HT-29 (cell line): Measurements from ENCODE around the gene KDM2B. TPM values are rescaled to one million over a fixed set of nuclear protein-coding genes. Genes with fewer than 3 reads are reported as not detected.

ENCODE experiments used
- DNase-seq: peaks from one replicate; pipeline ENCODE4 v3.0.0-alpha.2; 2015; ENCODE audit warnings: low spot score
- total RNA-seq: library from RNA; depleted of rRNA; stranded (reverse); fragments of >200 nt; shearing (Covaris generic); gene quantifications from 2 replicates; pipeline ENCODE4 v1.2.3, GENCODE V29; 2014

The KDM2B gene
- total RNA-seq, 1 experiment from 2014 or later = 38.4 TPM

DNA sequence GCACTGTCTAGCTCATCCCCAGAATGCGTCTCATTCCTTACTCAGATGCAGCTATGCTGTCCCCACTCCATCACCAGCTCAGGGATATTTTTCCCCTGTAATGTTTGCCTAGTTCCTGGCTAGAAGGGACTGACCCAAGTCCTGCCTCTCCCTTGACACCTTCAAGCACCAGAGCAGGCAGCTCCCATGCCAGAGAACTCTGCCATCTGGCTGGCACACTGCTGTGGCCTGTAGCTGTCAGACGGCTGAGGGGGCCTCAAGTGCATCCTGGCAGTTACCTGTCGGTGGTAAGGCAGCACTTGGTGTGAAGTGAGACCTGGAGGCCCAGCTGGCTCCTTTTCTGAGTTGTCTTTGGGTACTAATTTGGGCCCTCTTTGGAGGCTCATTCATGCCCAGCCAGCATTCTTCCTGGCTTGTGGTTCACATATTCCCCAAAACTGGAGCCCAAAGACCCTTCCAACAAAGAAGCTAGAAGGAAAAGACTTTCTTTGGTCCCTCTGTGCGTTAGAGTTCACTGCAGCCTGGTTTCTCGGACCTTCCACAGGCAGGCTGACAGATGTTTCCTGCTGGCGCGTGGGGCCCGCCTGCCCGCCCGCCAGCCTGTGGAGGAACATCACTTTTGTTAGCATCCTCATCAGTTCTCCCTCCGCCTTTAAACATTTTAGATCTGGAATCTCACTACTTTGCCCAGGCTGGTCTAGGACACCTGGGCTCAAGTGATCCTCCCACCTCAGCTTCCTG is 147.9 kb downstream of the KDM2B start:
- no peak for DNase-seq

DNA sequence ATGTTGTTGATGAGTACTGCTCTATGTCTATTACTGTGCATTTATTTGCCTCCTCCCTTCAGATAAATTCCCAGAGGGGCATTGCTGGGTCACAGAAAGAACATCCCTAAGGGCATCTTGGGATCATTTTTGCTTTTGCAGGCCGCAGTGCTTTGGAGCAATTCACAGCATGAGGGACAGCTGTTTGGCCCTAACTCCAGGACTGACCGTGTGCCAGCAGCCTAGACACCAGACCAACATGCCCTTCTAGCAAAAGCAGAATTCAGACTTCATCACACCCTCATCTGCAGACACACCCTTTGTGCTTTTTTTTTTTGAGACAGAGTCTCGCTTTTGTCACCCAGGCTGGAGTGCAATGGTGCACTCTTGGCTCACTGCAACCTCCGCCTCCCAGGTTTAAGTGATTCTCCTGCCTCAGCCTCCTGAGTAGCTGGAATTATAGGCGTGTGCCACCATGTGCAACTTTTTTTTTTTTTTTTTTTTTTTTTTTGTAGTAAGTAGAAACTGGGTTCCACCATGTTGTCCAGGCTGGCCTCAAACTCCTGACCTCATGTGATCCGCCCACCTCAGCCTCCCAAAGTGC is 149.9 kb downstream of the KDM2B start:
- no peak for DNase-seq

DNA sequence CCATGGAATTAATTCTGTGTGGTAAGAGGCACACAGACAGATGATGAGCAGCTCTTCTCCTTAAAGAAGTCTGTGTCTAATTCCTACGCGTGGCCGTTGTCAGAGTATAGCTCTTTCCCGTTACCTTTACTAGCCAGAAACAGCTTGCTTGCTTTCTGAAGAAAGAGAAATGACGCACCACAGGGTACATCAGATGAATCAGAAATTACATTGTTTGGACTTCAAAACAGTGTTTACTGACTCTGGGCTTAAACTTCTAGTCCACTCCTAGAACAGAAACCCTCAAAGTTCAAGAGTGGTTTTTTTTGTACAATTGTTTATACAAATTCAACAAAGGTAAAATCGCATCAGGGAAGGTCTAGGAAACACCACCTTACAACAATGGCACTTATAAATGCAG is 151.9 kb downstream of the KDM2B start:
- no peak for DNase-seq

DNA sequence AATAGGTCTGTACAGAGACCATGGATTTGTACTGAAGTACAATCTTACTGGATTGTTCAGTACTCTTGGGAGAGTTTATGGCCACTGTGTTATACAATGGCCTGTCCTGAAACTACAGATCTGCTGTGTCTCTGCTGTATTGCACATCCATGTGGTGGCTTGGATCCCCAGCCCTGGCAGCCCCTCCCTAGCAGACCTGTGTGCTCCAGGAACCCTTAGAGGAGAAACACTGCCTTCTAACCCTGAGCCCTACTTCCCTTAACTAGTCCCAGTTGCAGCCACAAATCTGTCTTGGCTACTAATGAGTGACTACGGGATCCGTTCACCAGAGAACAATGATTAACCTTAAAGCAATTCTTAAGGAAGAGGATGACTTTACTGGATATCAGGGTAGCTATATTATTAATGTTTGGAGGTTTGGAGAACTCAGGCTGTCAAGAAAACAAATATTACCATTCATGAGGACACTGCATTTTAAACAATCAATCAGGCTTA is 153.2 kb downstream of the KDM2B start:
- no peak for DNase-seq

DNA sequence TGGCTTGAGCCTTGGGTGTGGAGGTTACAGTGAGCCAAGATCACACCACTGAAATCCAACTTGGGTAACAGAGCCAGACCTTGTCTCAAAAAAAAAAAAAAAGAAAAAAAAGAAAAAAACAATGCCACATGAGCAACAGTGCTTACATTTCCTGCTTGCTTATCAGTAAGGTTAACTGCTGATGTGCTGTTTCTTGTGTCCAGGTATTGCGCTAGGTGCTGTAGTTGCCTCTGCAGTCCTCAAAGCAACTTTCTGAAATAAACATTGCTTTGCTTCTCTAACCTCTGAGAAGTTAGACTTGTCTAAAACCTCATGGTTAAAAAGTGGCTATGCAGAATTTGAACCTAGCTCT is 156.2 kb downstream of the KDM2B start:
- no peak for DNase-seq

DNA sequence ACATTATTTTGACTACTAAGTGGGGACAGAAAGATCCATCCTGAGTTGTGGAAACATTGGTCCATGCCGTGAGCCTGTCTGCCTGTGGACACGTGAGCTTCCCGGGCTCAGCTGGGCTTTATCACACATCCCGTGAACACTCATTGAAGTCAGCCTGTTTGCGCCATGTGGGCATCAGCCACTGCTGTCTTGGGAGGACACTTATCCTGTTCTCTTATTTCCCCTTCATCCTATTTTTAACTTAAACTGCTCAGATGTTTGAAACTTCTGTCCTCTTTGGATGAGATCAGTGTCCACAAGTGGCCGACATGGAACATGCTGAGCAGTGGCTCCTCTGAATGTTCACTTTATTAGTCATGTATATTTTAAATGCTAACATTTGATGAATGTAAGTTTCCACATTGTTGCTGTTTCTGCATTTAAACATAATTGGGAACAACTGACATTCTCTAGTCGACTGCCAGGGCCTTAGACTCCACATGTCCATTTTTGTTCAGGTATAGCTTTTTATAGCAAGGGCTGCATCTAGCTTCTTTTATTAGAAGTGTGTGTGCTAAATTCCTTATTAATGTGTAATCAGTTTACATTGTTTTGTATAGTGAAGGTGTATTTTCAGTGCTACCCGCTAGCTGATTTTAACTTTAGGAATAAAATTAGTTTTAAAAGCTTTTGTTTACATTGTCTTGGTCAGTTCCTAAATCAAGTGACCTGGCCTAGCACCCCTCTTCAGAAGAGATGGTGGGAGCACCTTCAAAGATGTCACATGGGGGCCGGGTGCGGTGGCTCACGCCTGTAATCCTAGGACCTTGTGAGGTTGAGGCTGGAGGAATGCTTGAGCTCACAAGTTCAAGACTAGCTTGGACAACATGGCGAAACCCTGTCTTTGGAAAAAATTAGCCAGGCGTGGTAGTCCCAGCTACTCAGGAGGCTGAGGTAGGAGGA is 156.9 kb downstream of the KDM2B start:
- DNase-seq = no peak

DNA sequence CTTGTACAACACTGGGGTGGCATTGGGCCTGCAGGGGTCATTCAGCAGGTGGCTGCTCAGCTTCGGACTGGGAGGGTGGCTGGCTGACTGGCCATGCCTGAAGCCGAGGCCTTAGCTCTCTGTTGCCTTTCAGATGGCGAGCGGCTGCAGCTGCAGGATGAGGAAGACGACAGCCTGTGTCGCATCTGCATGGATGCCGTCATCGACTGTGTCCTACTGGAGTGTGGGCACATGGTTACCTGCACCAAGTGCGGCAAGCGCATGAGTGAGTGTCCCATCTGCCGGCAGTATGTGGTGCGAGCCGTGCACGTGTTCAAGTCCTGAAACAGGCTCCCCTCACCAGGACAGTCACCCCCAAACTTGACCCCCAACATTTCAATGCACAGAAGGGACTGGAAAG is 157.6 kb downstream of the KDM2B start:
- no peak for DNase-seq

DNA sequence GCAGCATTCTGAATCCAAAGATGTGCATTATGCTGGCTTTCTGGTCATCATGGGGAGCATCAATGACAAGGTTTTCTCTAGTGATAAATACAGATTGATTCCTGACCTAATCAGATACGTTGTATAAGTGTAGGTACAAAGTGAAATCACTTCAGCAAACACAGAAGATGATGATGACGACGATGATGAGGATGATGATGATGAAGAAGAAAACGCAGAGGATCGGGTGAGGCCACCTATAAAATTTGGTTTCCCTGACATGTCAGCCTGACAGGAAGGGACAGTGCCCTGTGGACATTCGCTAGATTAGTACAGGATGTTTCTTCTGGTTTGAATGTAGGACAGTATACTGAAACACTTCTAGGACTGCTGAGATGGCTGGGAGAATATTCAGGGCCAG is 160.7 kb downstream of the KDM2B start:
- no peak for DNase-seq

DNA sequence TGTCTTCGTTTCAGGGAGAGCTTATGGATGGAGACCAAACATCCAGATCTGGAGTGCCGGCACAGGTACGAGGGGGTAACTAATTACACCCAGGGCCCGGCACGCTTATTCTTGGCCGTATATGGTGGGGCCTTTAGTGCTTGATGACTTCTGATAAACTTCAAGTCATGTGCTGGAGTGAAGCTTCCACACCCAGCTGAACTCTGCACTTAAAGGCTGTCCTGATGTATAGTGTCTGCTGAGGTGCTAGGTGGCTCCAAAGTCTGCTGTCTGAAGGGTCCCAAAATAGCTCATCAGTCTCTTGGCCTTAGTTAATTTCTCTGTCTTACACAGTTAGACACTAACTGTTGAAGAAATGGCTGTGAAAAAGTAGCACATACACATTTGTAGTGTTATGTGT is 163.0 kb downstream of the KDM2B start:
- DNase-seq = no peak

DNA sequence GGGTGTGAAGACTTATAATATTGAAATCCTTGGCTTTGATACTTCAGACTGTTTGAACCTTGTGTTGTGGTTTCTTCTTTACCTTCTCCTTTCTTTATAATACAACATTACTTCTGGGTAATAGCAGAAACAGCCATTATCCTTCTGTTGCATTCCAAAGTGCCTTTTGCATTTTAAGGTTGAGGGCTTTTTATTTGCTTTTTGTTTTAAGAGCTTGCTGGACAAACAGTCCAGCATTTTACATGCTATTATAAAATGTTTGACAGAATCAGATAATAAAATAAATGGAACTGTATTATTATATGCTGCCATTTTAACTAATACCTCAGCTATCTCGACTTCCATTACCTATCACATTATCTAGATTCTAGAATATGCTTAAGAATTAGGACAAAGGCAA is 166.9 kb downstream of the KDM2B start:
- DNase-seq = no peak

DNA sequence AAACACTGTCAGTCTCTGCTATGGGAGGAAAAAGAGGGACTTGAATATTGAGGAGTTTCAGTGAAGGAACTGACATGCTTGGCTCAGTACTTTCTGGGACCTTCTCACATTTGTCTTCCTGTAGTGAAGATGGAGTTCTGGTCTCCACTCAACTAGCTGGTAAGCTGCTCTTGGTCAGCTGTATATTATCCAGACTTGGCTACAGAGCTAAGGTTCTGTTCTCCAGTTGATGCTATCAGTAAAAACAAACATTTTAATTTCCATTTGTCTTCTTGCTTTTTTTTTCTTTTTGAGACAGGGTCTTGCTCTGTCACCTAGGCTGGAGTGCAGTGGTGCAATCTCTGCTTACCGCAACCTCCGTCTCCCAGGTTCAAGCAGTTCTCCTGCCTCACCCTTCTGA is 175.6 kb downstream of the KDM2B start:
- no peak for DNase-seq

DNA sequence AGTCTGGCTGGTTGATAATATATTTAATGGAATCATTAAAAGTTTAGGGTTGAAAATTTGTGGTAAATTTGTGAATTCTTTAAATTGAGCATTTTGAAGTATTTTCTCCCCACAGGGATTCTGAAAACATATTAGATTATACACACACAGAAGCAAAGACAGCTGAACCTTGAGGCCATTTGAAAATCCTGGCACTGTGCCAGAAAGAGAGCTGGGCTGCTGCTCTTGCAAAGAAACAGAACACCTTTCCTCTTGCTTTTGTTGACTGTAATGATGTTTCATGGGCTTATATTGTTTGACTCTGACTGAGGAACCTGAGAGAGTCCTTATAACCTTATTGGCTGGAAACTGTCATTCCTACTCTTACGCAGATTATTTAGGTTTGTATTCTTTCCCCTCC is 176.1 kb downstream of the KDM2B start:
- DNase-seq = peak; percentile 36

DNA sequence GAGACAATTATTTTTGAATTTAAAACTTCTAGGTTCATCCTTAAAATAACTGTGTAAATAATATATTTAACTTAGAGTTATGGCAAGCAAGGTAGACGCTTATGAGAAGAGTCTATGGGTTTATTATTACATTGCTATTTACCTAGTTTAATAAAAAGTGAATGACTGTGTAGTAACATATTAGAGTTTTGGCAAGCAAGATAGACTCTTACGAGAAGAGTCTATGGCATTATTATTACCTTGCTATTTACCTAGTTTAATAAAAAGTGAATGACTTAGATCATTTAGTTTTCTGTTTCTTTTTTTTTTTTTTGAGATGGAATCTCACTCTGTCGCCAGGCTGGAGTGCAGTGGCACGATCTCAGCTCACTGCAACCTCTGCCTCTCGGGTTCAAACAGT is 177.1 kb downstream of the KDM2B start:
- DNase-seq = no peak

DNA sequence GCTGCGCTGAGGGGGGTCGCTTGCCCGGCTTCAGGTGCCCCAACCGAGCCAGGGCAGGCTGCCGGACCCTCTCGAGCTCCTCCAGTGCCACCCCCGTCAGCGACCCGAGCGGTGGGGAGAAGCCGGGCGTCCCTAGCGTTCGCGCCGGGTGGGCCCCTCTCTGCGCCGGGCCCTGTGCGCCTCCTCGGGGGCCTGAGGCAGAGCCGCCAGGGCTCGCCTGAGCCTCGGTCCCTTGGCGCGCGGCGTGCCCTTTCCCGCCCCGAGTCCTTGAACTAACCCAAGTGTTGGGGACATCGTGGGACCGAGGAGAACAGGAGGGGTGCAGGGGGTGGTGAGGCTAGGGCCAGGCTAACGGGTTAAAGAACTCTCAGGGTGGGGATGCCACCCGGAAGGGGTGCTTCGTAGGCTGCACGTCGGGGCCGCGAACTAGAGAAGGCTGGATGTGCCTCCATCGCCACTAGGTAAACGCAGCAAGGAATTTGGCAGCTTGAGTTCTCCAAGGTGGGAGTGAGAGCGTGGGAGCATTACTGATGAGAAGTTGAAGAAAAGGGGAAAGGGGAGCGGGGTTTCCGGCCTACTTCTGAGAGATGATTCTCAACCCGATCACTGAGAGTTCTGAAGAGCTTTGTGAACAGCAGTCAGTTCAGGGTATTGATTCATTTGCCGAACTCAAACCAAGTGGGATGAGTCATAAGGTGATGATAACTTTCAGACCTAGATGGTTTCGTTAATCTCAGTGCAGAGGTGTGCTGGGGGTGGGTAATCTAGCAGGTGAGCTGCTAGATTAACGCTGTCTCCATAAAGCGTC is 180.3 kb downstream of the KDM2B start:
- DNase-seq = peak; percentile 61

DNA sequence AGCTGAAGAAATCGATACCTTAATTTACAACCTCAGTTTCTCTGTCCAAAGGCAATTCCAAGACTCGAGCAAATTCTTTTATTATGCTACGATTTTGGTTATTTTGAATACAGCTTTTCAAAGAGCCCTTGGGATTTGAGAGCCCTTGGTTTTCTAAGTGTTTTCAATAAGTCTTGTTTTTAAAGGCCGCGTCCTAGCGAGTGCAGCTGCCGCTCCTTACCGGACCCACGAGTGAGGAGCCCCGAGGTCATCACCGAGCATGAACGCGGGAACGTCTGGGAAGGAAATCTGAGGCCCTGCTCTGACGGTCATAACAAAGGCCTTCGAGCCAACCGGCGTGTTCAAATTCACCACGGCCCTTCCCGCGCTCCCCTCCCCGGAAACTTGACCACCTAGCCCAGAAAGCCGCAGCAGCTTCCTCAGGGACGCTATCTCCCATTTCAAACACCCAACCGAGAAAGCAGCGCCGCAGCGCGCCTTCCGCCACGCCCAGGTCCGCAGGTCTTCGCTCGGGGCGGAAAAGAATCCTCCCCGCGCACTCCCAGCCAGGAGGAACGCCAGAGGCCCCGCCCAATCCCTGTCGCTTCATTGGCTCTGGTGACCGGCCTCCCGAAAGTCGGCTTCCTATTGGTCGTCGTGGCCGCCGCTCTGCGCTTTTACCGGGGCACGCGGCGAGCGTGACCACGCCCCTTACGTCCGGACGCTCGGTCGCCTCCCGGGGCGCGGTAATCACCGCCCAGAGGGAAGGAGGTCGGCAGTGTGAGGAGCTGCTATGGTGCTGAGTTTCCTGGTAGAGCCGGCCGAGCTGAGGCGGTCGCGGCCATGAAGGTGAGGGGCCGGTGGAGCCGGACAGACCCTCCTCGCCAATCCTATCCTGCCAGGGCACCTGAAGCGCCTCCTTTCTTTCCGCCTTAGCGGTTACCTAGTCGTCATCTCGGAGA is 181.2 kb downstream of the KDM2B start, which contains the start of gene RNF34:
Gene RNF34 (plus strand): TSS at position 728 of the 941 bp plus-strand sequence. CDS start 95 bp downstream, at position 823.
- peak; percentile 99 for DNase-seq

DNA sequence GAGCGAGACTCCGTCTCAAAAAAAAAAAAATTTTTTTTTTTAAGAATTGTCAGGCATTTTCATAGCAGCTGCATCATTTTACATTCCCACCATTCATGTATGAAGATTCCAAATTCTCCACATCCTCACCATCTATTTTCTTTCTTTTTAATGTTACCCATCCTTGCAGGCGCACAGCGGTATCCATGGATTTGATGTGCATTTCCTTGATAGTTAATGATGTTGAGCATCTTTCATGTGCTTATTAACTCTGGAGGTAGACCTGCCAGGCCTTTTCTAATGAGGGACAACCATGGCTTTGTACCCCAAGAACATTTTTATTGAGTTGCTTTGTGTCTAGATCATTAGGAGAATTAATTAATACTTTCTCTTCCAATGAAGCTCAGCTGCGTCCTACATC is 182.5 kb downstream of the KDM2B start:
- DNase-seq = no peak

DNA sequence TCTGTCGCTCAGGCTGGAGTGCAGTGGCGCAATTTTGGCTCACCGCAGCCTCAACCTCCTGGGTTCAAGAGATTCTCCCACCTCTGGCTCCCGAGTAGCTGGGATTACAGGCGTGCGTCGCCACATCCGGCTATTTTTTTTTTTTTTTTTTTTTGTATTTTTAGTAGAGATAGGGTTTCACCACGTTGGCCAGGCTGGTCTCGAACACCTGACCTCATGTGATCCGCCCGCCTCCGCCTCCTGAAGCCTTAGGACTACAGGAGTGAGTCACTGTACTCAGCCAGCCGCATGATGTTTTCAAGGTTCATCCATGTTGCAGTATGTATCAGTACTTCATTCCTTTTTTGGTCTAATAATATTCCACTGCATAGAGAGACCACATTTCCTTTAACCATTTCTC is 183.3 kb downstream of the KDM2B start:
- DNase-seq = no peak

DNA sequence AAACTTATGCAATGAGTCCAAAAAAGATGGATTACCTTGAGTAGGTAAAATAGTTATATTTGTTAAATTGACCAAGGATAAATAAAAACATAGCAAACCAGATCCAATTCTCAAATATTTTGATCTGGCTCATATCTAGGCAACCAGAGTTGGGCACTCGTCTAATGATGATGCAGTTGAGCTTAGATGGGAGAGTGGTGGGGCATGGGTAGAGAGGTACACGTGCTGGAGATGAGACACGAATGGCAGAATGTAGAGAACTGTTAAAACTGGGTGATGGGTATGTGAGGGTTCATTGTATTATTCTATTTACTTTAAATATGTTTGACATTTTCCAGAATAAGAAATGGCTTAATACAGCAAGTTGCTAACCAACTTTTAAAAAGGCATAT is 188.5 kb downstream of the KDM2B start:
- no peak for DNase-seq

DNA sequence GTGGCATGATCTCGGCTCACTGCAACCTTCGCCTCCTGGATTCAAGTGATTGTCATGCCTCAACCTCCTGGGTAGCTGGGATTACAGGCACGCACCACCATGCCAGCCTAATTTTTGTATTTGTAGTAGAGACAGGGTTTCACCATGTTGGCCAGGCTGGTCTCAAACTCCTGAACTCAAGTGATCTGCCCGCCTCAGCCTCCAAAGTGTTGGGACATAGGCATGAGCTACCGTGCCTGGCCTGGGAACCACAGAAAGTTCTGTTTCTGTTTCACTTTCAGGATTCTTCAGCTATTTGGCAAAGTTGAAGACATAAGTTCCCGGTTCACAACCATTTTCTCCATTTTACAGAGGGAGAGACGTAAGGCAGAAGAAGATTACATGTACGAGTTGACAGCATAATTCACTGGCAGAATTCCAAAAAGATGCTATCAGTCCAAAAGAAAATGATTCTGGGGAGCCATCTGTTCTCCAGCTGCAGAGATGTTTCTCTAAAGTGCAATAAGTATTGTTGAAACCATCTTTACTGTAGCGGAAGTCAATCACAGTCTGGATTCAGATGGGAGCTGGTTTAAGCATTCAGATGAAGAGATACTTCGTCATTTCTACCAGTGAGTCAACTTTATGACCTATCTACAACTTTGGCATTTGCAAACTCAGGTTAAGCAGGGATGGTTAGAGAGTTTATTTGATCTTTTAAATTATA is 189.1 kb downstream of the KDM2B start:
- no peak for DNase-seq

DNA sequence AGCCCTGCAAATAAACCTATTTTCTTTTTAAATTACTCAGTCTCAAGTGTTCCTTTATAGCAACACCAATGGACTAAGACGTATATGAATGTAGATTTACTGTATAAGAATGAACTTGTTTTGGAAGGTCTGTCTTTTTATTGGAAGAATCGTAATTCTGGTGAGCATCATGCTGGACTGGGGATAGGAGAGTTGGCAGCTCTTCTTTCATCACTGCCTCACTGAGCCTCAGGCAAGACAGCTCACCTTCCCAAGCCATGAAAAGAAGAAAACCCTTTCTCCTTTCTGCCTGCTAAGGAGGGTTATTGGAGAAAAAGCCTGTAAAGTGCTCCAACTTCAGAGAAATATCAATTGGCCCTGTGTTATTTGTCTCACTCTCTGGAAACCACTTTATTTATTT is 190.0 kb downstream of the KDM2B start:
- DNase-seq = no peak
